Gastroesophageal sphincter (tissue), 4 donors: Measurements from ENCODE around the gene SLC35F1. TPM values are rescaled to one million over a fixed set of nuclear protein-coding genes. Genes with fewer than 3 reads are reported as not detected.

Experiments used
- ATAC-seq: fragments of 150-250 bp; one replicate; pipeline ENCODE4 v1.9.1; 2016; ENCODE audit warnings: mild to moderate bottlenecking, moderate library complexity
- H3K27ac ChIP-seq, 4 donors: fragments of 200-600 bp; sonication (generic) in 3 of 4; 1 replicate in 3 of 4; 2 replicates in 1 of 4; pipeline ENCODE4 v1.5.1; 2016 to 2019
- H3K27me3 ChIP-seq: fragments of 200-600 bp; sonication (generic); one replicate; pipeline ENCODE4 v1.5.1; 2019
- H3K36me3 ChIP-seq, 2 donors: fragments of 200-600 bp; sonication (generic); one replicate each; pipeline ENCODE4 v1.5.1; 2019; ENCODE audit warnings: control low read depth in 1 of 2
- H3K4me1 ChIP-seq, 3 donors: fragments of 200-600 bp; sonication (generic); 1 replicate in 2 of 3; 2 replicates in 1 of 3; pipeline ENCODE4 v1.5.1; 2016 to 2019; ENCODE audit warnings: control low read depth in 2 of 3
- H3K4me3 ChIP-seq, 2 donors: fragments of 200-600 bp; sonication (generic); one replicate each; pipeline ENCODE4 v1.5.1; 2019; ENCODE audit warnings: mild to moderate bottlenecking in 1 of 2, moderate library complexity in 1 of 2
- H3K9me3 ChIP-seq, 3 donors: fragments of 200-600 bp; sonication (generic); one replicate each; pipeline ENCODE4 v1.5.1; 2017 to 2019; ENCODE audit warnings: control low read depth in 2 of 3
- EP300 ChIP-seq: sonication (generic); formaldehyde crosslinking; IDR thresholded peaks from one replicate; pipeline ENCODE4 v1.6.1; 2017; ENCODE audit warnings: antibody characterized with exemption, mild to moderate bottlenecking
- POLR2A ChIP-seq, 2 donors: fragments of 450-650 bp; IDR thresholded peaks; one replicate each; pipeline ENCODE4 v1.6.1; 2017; ENCODE audit warnings: antibody characterized with exemption in 2 of 2, mild to moderate bottlenecking in 2 of 2, moderate library complexity in 1 of 2
- POLR2AphosphoS5 ChIP-seq: sonication (generic); formaldehyde crosslinking; IDR thresholded peaks from one replicate; pipeline ENCODE4 v1.6.1; 2017; ENCODE audit warnings: antibody characterized with exemption
- WGBS, 2 donors: methylation state at CpG; one replicate each; pipeline ENCODE4 v1.1.5; 2018; ENCODE audit warnings: low coverage in 1 of 2; 5-methylcytosine and 5-hydroxymethylcytosine counted together
- total RNA-seq, 4 donors: library from RNA; depleted of rRNA; stranded (reverse); fragments of >200 nt; gene quantifications; one replicate each; pipeline ENCODE4 v1.1.0, GENCODE V29; 2016
- TF ChIP-seq, protein P1 (sequence below), 4 experiments: fragments of 200-600 bp in 2 of 4; fragments of 450-650 bp in 2 of 4; sonication (generic) in 1 of 4; IDR thresholded peaks; one replicate each; pipeline ENCODE4 v1.5.1; 2017 to 2019; ENCODE audit warnings: antibody characterized with exemption in 4 of 4, mild to moderate bottlenecking in 2 of 4, moderate library complexity in 2 of 4

Gene SLC35F1
- total RNA-seq, 4 donors from 2014 or later = 4.3 to 7.4 (median 5.9) TPM

DNA sequence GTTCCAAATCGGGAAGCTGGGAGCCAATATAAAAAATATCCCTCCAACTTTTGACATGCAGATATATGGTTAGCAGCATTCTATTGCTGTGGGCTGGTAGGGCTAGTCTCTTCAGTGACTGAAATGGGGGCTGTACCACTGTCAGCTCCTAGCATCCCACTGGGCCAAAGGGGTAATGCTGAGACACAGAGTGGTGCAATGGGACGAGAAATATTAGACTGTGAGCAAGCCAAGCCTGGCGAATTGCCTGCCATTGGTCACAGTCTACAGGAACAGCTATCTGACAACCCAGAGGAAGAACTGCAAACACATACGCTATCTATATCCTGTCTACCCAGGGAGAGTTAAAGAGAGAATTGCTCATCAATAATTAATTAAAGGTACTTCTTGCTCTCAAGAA is 3.5 kb downstream of the SLC35F1 start:
- Histone ChIP-seq H3K27me3 (peaks cover 39% of the 10 kb centered on the region), H3K9me3 (no peaks in the 10 kb centered on the region), H3K27ac (no peak overlapping the region), H3K4me1 (peaks cover 0 to 25% (median 10%) of the 10 kb centered on the region in 3 donors), H3K4me3 (no peak overlapping the region), H3K36me3 (no peaks in the 10 kb centered on the region)
- 91 to 100% methylated on average over 2 to 4 of the region's 4 CpGs for WGBS, 2 donors
- no peak for TF ChIP-seq EP300
- TF ChIP-seq, protein P1, sequence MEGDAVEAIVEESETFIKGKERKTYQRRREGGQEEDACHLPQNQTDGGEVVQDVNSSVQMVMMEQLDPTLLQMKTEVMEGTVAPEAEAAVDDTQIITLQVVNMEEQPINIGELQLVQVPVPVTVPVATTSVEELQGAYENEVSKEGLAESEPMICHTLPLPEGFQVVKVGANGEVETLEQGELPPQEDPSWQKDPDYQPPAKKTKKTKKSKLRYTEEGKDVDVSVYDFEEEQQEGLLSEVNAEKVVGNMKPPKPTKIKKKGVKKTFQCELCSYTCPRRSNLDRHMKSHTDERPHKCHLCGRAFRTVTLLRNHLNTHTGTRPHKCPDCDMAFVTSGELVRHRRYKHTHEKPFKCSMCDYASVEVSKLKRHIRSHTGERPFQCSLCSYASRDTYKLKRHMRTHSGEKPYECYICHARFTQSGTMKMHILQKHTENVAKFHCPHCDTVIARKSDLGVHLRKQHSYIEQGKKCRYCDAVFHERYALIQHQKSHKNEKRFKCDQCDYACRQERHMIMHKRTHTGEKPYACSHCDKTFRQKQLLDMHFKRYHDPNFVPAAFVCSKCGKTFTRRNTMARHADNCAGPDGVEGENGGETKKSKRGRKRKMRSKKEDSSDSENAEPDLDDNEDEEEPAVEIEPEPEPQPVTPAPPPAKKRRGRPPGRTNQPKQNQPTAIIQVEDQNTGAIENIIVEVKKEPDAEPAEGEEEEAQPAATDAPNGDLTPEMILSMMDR (IDR thresholded peaks at IDR 0.05) = no peak
- no peak for TF ChIP-seq POLR2AphosphoS5
- TF ChIP-seq POLR2A (IDR thresholded peaks at IDR 0.05) = no peak
- ATAC-seq = no peak

- Histone ChIP-seq H3K9me3 (no peaks in the 10 kb centered on the region), H3K27me3 (peaks cover 37% of the 10 kb centered on the region), H3K36me3 (no peaks in the 10 kb centered on the region), H3K4me3 (no peak overlapping the region), H3K4me1 (peaks cover 0 to 25% (median 10%) of the 10 kb centered on the region in 3 donors), H3K27ac (no peak overlapping the region)
- 40 to 83% methylated on average over 1 of the region's 1 CpG for WGBS, 2 donors
- no peak for ATAC-seq
- no peak for TF ChIP-seq EP300
- TF ChIP-seq, protein P1 (IDR thresholded peaks at IDR 0.05) = no peak
- TF ChIP-seq POLR2A (IDR thresholded peaks at IDR 0.05) = no peak
- TF ChIP-seq POLR2AphosphoS5 = no peak
Measured at GRCh38 chr6:117911150-117911549, 4.1 kb downstream of the SLC35F1 start.

DNA sequence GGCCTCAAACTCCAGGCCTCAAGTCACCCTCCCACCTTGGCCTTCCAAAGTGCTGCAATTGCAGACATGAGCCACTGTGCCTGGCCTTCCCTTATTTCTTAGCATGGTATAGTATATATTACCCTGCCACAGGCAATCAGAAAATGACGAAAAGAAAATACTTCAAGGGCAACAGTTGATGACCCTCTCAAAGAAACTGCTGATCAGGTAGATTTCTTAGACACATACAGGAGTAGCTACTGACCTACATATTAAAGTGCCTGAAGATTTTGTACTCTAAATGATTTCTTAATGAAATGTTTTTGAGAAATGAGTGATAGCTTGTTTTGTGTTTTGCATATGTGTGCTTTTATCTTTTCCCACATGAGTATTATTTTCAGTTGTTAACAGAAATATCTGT is 4.6 kb downstream of the SLC35F1 start:
- TF ChIP-seq POLR2A (IDR thresholded peaks at IDR 0.05) = no peak
- TF ChIP-seq, protein P1 (IDR thresholded peaks at IDR 0.05) = no peak
- no peak for TF ChIP-seq EP300
- TF ChIP-seq POLR2AphosphoS5 = no peak
- Histone ChIP-seq H3K27ac (no peak overlapping the region), H3K27me3 (peaks cover 35% of the 10 kb centered on the region), H3K4me3 (no peak overlapping the region), H3K9me3 (no peaks in the 10 kb centered on the region), H3K36me3 (no peaks in the 10 kb centered on the region), H3K4me1 (peaks cover 0 to 20% (median 10%) of the 10 kb centered on the region in 3 donors)
- ATAC-seq = no peak
- 67 to 88% methylated on average over 1 of the region's 1 CpG for WGBS, 2 donors

GRCh38 chr6:117915846-117916245 is 8.8 kb downstream of the SLC35F1 start:
- H3K9me3 ChIP-seq = no peaks in the 10 kb centered on the region
- peaks cover 0 to 12% (median 7%) of the 10 kb centered on the region in 3 donors for H3K4me1 ChIP-seq
- H3K27ac ChIP-seq = no peak overlapping the region
- no peak for ATAC-seq
- 53 to 73% methylated on average over 4 of the region's 4 CpGs for WGBS, 2 donors
- H3K4me3 ChIP-seq = no peak overlapping the region
- no peak for TF ChIP-seq POLR2A (IDR thresholded peaks at IDR 0.05)
- TF ChIP-seq, protein P1 (IDR thresholded peaks at IDR 0.05) = no peak
- no peak for TF ChIP-seq EP300
- TF ChIP-seq POLR2AphosphoS5 = no peak
- H3K36me3 ChIP-seq = no peaks in the 10 kb centered on the region
- H3K27me3 ChIP-seq = peaks cover 43% of the 10 kb centered on the region

DNA sequence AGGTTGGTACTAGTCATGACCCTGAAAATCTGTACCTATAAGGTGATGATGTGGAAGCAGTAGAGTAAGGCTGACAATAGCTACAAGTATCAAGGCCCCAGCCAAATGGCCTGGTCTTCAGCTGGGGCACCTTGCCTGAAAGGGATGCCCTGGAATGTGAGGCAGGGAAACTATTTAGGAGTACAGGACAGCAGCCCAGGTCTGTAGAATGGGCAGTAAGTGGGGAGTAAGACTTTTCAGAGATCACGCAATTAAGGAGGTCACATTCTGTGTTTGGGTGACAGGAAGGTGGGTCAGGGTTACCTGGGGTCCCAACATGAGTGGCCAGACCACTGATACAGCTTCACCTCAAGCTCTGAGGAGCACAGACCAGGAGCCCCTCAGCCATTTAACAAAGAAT is 9.4 kb downstream of the SLC35F1 start:
- no peak for ATAC-seq
- TF ChIP-seq EP300 = no peak
- TF ChIP-seq, protein P1 (IDR thresholded peaks at IDR 0.05) = no peak

More for the DNA sequence above, 9.4 kb downstream of the SLC35F1 start:
- H3K4me1 ChIP-seq = peaks cover 0 to 12% (median 7%) of the 10 kb centered on the region in 3 donors
- no peaks in the 10 kb centered on the region for H3K9me3 ChIP-seq
- no peak overlapping the region for H3K4me3 ChIP-seq
- no CpG with 5 or more reads among the region's 1 CpG for WGBS, 2 donors
- H3K27ac ChIP-seq = no peak overlapping the region
- no peaks in the 10 kb centered on the region for H3K36me3 ChIP-seq
- peaks cover 46% of the 10 kb centered on the region for H3K27me3 ChIP-seq
